Esophagus muscularis mucosa (tissue), 4 donors: ENCODE data around the gene TSPAN32. TPM values are rescaled to one million over a fixed set of nuclear protein-coding genes. Genes with fewer than 3 reads are reported as not detected.

Source experiments
- DNase-seq: peaks from one replicate; pipeline ENCODE4 v3.0.0-alpha.2; 2017; ENCODE audit errors: extremely low spot score
- H3K27ac ChIP-seq, 4 donors: fragments of 200-600 bp; sonication (generic); replicated peaks in 1 of 4; 1 replicate in 3 of 4; 2 replicates in 1 of 4; pipeline ENCODE4 v1.5.1; 2016 to 2019; ENCODE audit warnings: mild to moderate bottlenecking in 1 of 4
- H3K27me3 ChIP-seq, 4 donors: fragments of 200-600 bp; sonication (generic); one replicate each; pipeline versions ENCODE4 v1.5.1 to v1.6.0; 2016 to 2019
- H3K36me3 ChIP-seq, 4 donors: fragments of 200-600 bp; sonication (generic); one replicate each; pipeline ENCODE4 v1.5.1; 2016 to 2019
- H3K4me1 ChIP-seq, 4 donors: fragments of 200-600 bp; sonication (generic); one replicate each; pipeline ENCODE4 v1.5.1; 2016 to 2019
- H3K4me3 ChIP-seq, 4 donors: fragments of 200-600 bp; sonication (generic); 1 replicate in 2 of 4; 2 replicates in 2 of 4; pipeline ENCODE4 v1.5.1; 2016 to 2019; ENCODE audit warnings: mild to moderate bottlenecking in 4 of 4, moderate library complexity in 1 of 4
- H3K9me3 ChIP-seq, 4 donors: fragments of 200-600 bp; sonication (generic); 1 replicate in 3 of 4; 2 replicates in 1 of 4; pipeline ENCODE4 v1.5.1; 2016 to 2019
- CTCF ChIP-seq, 3 experiments: fragments of 200-600 bp in 2 of 3; fragments of 450-650 bp in 1 of 3; sonication (generic) in 2 of 3; IDR thresholded peaks; one replicate each; pipeline ENCODE4 v1.5.1; 2017 to 2019; ENCODE audit warnings: antibody characterized with exemption in 3 of 3, mild to moderate bottlenecking in 2 of 3, moderate library complexity in 1 of 3
- EP300 ChIP-seq: sonication (generic); formaldehyde crosslinking; IDR thresholded peaks from one replicate; pipeline ENCODE4 v1.6.1; 2017; ENCODE audit warnings: antibody characterized with exemption
- POLR2A ChIP-seq: fragments of 450-650 bp; IDR thresholded peaks from one replicate; pipeline ENCODE4 v1.6.1; 2017; ENCODE audit warnings: antibody characterized with exemption, moderate library complexity, mild to moderate bottlenecking, low read depth
- POLR2AphosphoS5 ChIP-seq, 2 donors: sonication (generic); formaldehyde crosslinking; IDR thresholded peaks; one replicate each; pipeline ENCODE4 v1.6.1; 2017; ENCODE audit warnings: antibody characterized with exemption in 2 of 2
- WGBS: methylation state at CpG from one replicate; pipeline ENCODE4 v1.1.5; 2018; 5-methylcytosine and 5-hydroxymethylcytosine counted together
- intact Hi-C: fragments of 100-400 bp; cut with DNase I; formaldehyde crosslinking; loops from one replicate; pipeline ENCODE4 v1.15.1; 2023
- total RNA-seq, 4 donors: library from RNA; depleted of rRNA; stranded (reverse); fragments of >200 nt; gene quantifications; one replicate each; pipeline versions ENCODE4 v1.1.0 to v1.2.1, GENCODE V29; 2016

TSPAN32 gene
- total RNA-seq, 4 donors from 2014 or later = 0.52 to 3.5 (median 1.2) TPM; not detected in 1

- intact Hi-C loops = no loop called here
- Histone ChIP-seq H3K36me3 (no peaks in the 10 kb centered on the region), H3K9me3 (no peaks in the 10 kb centered on the region), H3K27me3 (peaks cover 0 to 67% (median 17%) of the 10 kb centered on the region in 4 donors), H3K27ac (no peak overlapping the region), H3K4me3 (no peak overlapping the region), H3K4me1 (peaks cover 19 to 20% (median 19%) of the 10 kb centered on the region in 4 donors)
- peak; percentile 90 for DNase-seq
- no peak for TF ChIP-seq CTCF (IDR thresholded peaks at IDR 0.05)
- TF ChIP-seq POLR2AphosphoS5 (IDR thresholded peaks at IDR 0.05) = no peak
- TF ChIP-seq EP300 = no peak
- TF ChIP-seq POLR2A = no peak
- WGBS = 69% methylated on average over 2 of the region's 2 CpGs
Observed at GRCh38 chr11:2265396-2265795, 36.4 kb upstream of the TSPAN32 start.

GRCh38 chr11:2265854-2266585, 35.8 kb upstream of the TSPAN32 start:
- no peaks in the 10 kb centered on the region for H3K9me3 ChIP-seq
- no peak overlapping the region for H3K4me3 ChIP-seq
- no peak overlapping the region for H3K27ac ChIP-seq
- intact Hi-C loops = no loop called here
- TF ChIP-seq POLR2A (no peak), EP300 (no peak), CTCF (IDR thresholded peaks at IDR 0.05) (no peak), POLR2AphosphoS5 (IDR thresholded peaks at IDR 0.05) (no peak)
- peaks cover 21 to 26% (median 26%) of the 10 kb centered on the region in 4 donors for H3K4me1 ChIP-seq
- no peaks in the 10 kb centered on the region for H3K36me3 ChIP-seq
- DNase-seq = peak; percentile 70
- H3K27me3 ChIP-seq = peaks cover 0 to 67% (median 24%) of the 10 kb centered on the region in 4 donors
- 83% methylated on average over 13 of the region's 24 CpGs for WGBS

DNA sequence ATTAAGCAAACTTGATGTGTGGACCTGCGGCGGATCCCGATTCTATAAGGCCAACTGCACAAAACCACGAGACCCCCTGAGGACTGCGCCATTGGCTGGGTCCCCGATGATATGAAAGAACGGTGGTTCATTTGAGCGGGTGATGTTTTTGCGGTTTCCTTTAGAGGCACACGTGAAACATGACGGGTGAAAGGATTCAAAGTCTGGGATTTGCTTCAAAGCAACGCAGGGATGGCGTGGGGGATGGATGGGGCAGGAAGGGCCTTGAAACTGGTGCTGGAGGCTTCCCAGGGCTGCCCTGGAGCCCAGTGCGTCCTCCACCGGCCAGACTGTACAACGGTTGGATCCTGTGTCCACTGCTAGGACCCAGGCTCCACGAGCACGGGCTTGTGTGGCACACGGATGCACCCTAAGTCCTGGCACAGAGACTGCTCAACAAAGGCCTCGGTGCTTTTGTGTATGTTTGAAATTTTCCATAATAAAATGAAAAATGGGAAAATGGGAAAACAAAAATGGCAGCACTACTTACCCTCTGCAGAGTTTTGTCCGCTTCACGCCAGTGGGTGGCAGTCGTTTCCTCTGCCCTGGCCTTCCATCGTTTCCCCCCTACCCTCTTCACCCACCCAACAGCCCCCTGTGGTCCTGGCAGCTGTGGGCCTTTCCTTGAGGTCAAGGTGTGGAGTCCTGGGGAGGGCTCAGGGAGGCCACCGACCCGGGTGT, 35.1 kb upstream of the TSPAN32 start:
- Histone ChIP-seq H3K27me3 (peaks cover 0 to 67% (median 31%) of the 10 kb centered on the region in 4 donors), H3K36me3 (no peaks in the 10 kb centered on the region), H3K4me3 (no peak overlapping the region), H3K9me3 (no peaks in the 10 kb centered on the region), H3K27ac (no peak overlapping the region), H3K4me1 (peaks cover 21 to 30% (median 28%) of the 10 kb centered on the region in 4 donors)
- DNase-seq = peak; percentile 86
- 91% methylated on average over 26 of the region's 26 CpGs for WGBS
- TF ChIP-seq CTCF (IDR thresholded peaks at IDR 0.05) (no peak), EP300 (no peak), POLR2A (no peak), POLR2AphosphoS5 (IDR thresholded peaks at IDR 0.05) (no peak)
- intact Hi-C loops = no loop called here

DNA sequence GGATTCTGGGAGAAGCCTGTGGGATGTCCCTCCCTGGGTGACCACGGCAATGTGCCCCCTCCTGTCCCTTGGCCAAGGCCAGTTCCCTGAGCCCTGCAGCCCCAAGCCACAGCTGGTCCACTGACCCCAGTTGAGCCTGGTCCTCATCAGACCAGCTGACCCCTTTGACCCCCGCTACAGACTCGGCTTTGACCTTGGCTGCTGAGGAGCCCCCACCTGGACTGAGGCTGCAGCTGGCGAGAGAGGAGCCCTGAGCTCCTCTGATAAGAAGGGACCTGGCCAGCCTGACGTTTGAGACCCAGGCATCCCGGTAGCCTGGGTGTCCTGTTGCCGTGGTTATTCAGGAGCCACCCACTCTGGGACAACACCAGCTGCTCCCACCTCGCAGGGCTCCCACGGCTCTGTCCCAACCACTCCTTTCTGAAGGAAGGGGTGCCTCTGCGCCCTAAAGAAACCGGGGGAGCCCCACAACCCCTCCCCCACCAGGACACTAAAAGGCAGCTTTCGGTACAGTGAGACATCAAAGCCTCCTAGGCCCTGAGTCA, 34.4 kb upstream of the TSPAN32 start:
- H3K4me1 ChIP-seq = peaks cover 21 to 30% (median 28%) of the 10 kb centered on the region in 4 donors
- intact Hi-C loops = no loop called here
- 86% methylated on average over 1 of the region's 12 CpGs for WGBS
- no peak for DNase-seq
- peaks cover 0 to 67% (median 34%) of the 10 kb centered on the region in 4 donors for H3K27me3 ChIP-seq
- no peaks in the 10 kb centered on the region for H3K9me3 ChIP-seq
- H3K36me3 ChIP-seq = no peaks in the 10 kb centered on the region
- H3K27ac ChIP-seq = no peak overlapping the region
- no peak for TF ChIP-seq EP300
- TF ChIP-seq CTCF (IDR thresholded peaks at IDR 0.05) = no peak
- no peak overlapping the region for H3K4me3 ChIP-seq
